Astrocyte of the cerebellum (primary cell): Measurements from ENCODE around the gene SPI1.

ENCODE experiments used
- DNase-seq: peaks from one replicate; pipeline ENCODE4 v3.0.0-alpha.2; 2011; ENCODE audit warnings: low read depth
- H3K4me3 ChIP-seq: 2 replicates; pipeline ENCODE4 v1.5.1; 2011; ENCODE audit warnings: mild to moderate bottlenecking, low read depth, low read length, moderate library complexity
- CTCF ChIP-seq: IDR thresholded peaks from 2 replicates; pipeline ENCODE4 v1.5.1; 2012; ENCODE audit warnings: low read length, low read depth, moderate library complexity, mild to moderate bottlenecking; ENCODE audit errors: missing control alignments
- in situ Hi-C: cut with HindIII; loops from 2 replicates; pipeline ENCODE4 v1.10.0; 2017; ENCODE audit warnings: low sequenced_read_pairs

The SPI1 gene

GRCh38 chr11:47377571-47378009 is 757 bp downstream of the SPI1 start:
- TF ChIP-seq CTCF: no peak
- H3K4me3 ChIP-seq: no peak overlapping the region
- in situ Hi-C loops: no loop called here
- DNase-seq: no peak

- in situ Hi-C loops: no loop called here
- no peak for TF ChIP-seq CTCF
- no peak for DNase-seq
- no peak overlapping the region for H3K4me3 ChIP-seq
These were observed 1.6 kb downstream of the SPI1 start for GRCh38 chr11:47376525-47377371.

GRCh38 chr11:47376107-47376524 is 2.2 kb downstream of the SPI1 start:
- no peak overlapping the region for H3K4me3 ChIP-seq
- DNase-seq: no peak
- TF ChIP-seq CTCF: no peak
- in situ Hi-C loops: no loop called here

- TF ChIP-seq CTCF: no peak
- no peak for DNase-seq
- no peak overlapping the region for H3K4me3 ChIP-seq
- in situ Hi-C loops: no loop called here
These were observed 2.7 kb downstream of the SPI1 start for GRCh38 chr11:47375546-47376085.

- in situ Hi-C loops: no loop called here
- no peak for TF ChIP-seq CTCF
- H3K4me3 ChIP-seq: no peak overlapping the region
- no peak for DNase-seq
These were observed 3.3 kb downstream of the SPI1 start for GRCh38 chr11:47375020-47375419.

- in situ Hi-C loops: no loop called here
- H3K4me3 ChIP-seq: no peak overlapping the region
- TF ChIP-seq CTCF: no peak
- DNase-seq: no peak
These were observed 3.7 kb downstream of the SPI1 start for GRCh38 chr11:47374720-47375019.
